A673 (cell line): ENCODE data around the gene MYT1. TPM values are rescaled to one million over a fixed set of nuclear protein-coding genes. Genes with fewer than 3 reads are reported as not detected.

Experiments
- BruUV-seq: library from RNA; stranded (reverse); fragments of 400-500 nt; replicated peaks from 2 replicates; lab custom pipeline; 2021; lab: Mats Ljungman, UMichigan
- CTCF ChIA-PET: fragments of 300-600 bp; sonication (Branson Sonifier 250); formaldehyde crosslinking; loops from one replicate; lab custom pipeline; 2022; ENCODE audit warnings: antibody characterized with exemption; lab: Charles Lee
- POLR2A ChIA-PET: fragments of 300-600 bp; sonication (Branson Sonifier 250); formaldehyde crosslinking; loops from one replicate; lab custom pipeline; 2022; ENCODE audit warnings: antibody characterized with exemption; ENCODE audit not compliant: low non-redundant PET; lab: Charles Lee
- DNase-seq: peaks from one replicate; pipeline ENCODE4 v3.0.0-alpha.2; 2015; ENCODE audit warnings: low spot score
- H3K27ac ChIP-seq: fragments of 200-600 bp; sonication (generic); 2 replicates; pipeline ENCODE4 v1.5.1; 2016; ENCODE audit warnings: mixed run types, low read depth, mild to moderate bottlenecking, mixed read lengths, antibody characterized with exemption, low read length; ENCODE audit not compliant: poor library complexity, severe bottlenecking
- H3K27me3 ChIP-seq: fragments of 200-600 bp; sonication (generic); replicated peaks from 2 replicates; pipeline ENCODE4 v1.6.1; 2017; ENCODE audit warnings: mixed run types, low read depth, mild to moderate bottlenecking, mixed read lengths, antibody characterized with exemption, low read length; ENCODE audit not compliant: insufficient read depth, poor library complexity
- H3K36me3 ChIP-seq: fragments of 200-600 bp; sonication (generic); 2 replicates; pipeline ENCODE4 v1.6.1; 2016; ENCODE audit warnings: mixed run types, mild to moderate bottlenecking, mixed read lengths, antibody characterized with exemption, low read length; ENCODE audit not compliant: insufficient read depth, poor library complexity, severe bottlenecking
- H3K4me1 ChIP-seq: fragments of 200-600 bp; sonication (generic); 2 replicates; pipeline ENCODE4 v1.6.1; 2017; ENCODE audit warnings: mixed run types, mild to moderate bottlenecking, mixed read lengths, antibody characterized with exemption, low read length; ENCODE audit not compliant: insufficient read depth, poor library complexity, severe bottlenecking
- H3K4me3 ChIP-seq: fragments of 200-600 bp; sonication (generic); 2 replicates; pipeline ENCODE4 v1.5.1; 2016; ENCODE audit warnings: low read depth, mixed run types, mild to moderate bottlenecking, mixed read lengths, low read length; ENCODE audit not compliant: poor library complexity, severe bottlenecking
- H3K9me3 ChIP-seq: fragments of 200-600 bp; sonication (generic); 2 replicates; pipeline ENCODE4 v1.6.1; 2016; ENCODE audit warnings: mixed run types, low read depth, mild to moderate bottlenecking, mixed read lengths, antibody characterized with exemption, low read length; ENCODE audit not compliant: poor library complexity, severe bottlenecking
- EZH2 ChIP-seq: fragments of 200-600 bp; sonication (generic); IDR thresholded peaks from 2 replicates; pipeline ENCODE4 v1.6.1; 2017; ENCODE audit warnings: borderline replicate concordance, low read depth, mild to moderate bottlenecking, mixed read lengths, antibody characterized with exemption, low read length; ENCODE audit not compliant: poor library complexity, severe bottlenecking
- intact Hi-C: fragments of 100-400 bp; cut with micrococcal nuclease; formaldehyde crosslinking; loops from one replicate; pipeline ENCODE4 v1.10.0; 2022; ENCODE audit not compliant: unreplicated experiment
- total RNA-seq: library from RNA; stranded (reverse); gene quantifications from 2 replicates; pipeline ENCODE4 v1.2.3, GENCODE V29; 2021
- TF ChIP-seq, protein P1 (sequence below): fragments of 300-800, 200-600 bp; sonication (generic); conservative IDR thresholded peaks from 2 replicates; pipeline ENCODE4 v1.5.1; 2017; ENCODE audit warnings: low read depth, mild to moderate bottlenecking, antibody characterized with exemption, low read length, moderate library complexity, mixed read lengths

The MYT1 gene
- total RNA-seq, 1 experiment from 2014 or later = not detected

- no peak for DNase-seq
- ChIA-PET POLR2A (no interaction called here), CTCF (no interaction called here)
- peaks cover 25% of the 10 kb centered on the region for H3K4me1 ChIP-seq
- BruUV-seq = no TSS peak
- no peak overlapping the region for H3K4me3 ChIP-seq
- intact Hi-C loops = no loop called here
- H3K36me3 ChIP-seq = no peaks in the 10 kb centered on the region
- no peaks in the 10 kb centered on the region for H3K9me3 ChIP-seq
- no peaks in the 10 kb centered on the region for H3K27me3 ChIP-seq
- TF ChIP-seq EZH2 = no peak
- TF ChIP-seq, protein P1, sequence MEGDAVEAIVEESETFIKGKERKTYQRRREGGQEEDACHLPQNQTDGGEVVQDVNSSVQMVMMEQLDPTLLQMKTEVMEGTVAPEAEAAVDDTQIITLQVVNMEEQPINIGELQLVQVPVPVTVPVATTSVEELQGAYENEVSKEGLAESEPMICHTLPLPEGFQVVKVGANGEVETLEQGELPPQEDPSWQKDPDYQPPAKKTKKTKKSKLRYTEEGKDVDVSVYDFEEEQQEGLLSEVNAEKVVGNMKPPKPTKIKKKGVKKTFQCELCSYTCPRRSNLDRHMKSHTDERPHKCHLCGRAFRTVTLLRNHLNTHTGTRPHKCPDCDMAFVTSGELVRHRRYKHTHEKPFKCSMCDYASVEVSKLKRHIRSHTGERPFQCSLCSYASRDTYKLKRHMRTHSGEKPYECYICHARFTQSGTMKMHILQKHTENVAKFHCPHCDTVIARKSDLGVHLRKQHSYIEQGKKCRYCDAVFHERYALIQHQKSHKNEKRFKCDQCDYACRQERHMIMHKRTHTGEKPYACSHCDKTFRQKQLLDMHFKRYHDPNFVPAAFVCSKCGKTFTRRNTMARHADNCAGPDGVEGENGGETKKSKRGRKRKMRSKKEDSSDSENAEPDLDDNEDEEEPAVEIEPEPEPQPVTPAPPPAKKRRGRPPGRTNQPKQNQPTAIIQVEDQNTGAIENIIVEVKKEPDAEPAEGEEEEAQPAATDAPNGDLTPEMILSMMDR = no peak
- H3K27ac ChIP-seq = no peak overlapping the region
Observed at GRCh38 chr20:64226686-64227580, 62.7 kb downstream of the MYT1 start.

DNA sequence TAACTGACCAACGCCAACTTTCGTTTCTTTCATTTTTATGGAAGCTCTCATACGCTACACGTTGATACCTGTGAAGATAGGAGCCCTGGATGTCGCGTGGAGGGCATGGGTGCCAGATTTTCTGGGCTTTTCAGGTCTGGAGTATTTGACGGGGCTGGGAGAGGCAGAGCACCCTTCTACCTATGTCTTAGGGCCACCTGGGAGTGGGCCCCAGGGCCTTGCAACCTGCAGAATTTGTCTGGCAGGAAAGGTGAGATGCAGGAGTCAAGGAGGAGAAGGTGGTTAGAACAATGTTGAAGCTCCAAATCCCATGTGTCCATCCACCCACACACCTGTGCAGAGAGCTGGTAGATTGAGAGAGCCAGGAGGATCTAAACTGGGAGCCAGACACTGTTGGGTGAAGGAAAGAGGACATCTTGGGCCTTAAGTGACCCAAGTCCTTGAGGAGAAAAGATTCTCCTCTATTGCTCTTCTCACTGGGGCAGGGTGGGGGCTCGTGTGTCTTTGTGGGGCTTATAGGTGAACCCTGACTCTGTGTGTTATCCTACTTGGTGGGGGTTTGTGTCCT, 63.9 kb downstream of the MYT1 start:
- no peaks in the 10 kb centered on the region for H3K27me3 ChIP-seq
- no peaks in the 10 kb centered on the region for H3K36me3 ChIP-seq
- BruUV-seq = no TSS peak
- intact Hi-C loops = no loop called here
- ChIA-PET POLR2A (no interaction called here), CTCF (interaction anchor here (0.5 kb wide), 1 partner anchor 126 kb away, joined by 5 read pairs; no protein-coding TSS in a partner anchor)
- H3K27ac ChIP-seq = no peak overlapping the region
- no peak for TF ChIP-seq EZH2
- DNase-seq = no peak
- no peaks in the 10 kb centered on the region for H3K9me3 ChIP-seq
- peaks cover 23% of the 10 kb centered on the region for H3K4me1 ChIP-seq
- no peak overlapping the region for H3K4me3 ChIP-seq

DNA sequence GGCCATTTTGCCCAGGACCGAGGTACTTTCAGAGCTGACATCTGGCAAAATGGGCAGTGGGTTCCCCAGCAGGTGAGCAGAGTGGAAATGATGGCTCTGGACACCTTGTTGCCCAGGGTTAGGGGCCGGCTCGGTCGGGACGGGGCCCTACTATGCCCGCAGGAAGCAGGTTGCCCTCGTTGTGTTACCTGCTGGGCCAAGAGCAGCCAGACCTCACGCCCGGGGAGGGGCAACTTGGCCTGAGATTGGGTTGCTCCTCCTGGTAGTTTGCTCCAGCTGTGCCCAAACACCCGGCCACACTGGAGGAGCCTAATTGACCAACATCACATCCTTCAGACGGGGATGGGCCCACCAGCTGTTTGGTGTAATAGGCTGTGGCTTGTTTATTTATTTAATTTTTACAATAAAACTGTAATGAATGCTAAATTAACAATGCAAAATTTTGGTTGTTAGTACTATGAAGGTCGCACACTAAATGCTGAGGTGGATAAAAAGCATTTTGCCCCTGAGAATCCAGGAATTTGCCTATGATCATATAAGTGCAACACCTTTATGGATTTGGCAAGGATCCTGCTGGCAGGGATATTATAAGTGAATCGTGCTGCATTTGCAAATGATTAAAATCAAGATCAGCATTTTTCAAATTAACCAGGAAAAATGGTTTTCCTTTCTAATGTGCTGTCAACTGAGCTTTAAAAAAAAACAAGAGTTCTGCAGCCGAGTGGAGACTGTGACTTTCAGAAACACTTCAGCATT, 64.7 kb downstream of the MYT1 start:
- Histone ChIP-seq H3K36me3 (no peaks in the 10 kb centered on the region), H3K4me1 (peaks cover 16% of the 10 kb centered on the region), H3K9me3 (no peaks in the 10 kb centered on the region), H3K4me3 (no peak overlapping the region), H3K27me3 (no peaks in the 10 kb centered on the region), H3K27ac (no peak overlapping the region)
- no TSS peak for BruUV-seq
- POLR2A ChIA-PET = no interaction called here
- DNase-seq = no peak
- CTCF ChIA-PET = no interaction called here
- TF ChIP-seq, protein P1 = no peak
- no peak for TF ChIP-seq EZH2
- intact Hi-C loops = no loop called here
